HCT116 (cell line): ENCODE measurements around the gene AFAP1L1. TPM values are rescaled to one million over a fixed set of nuclear protein-coding genes. Genes with fewer than 3 reads are reported as not detected.

Experiments used
- ATAC-seq: fragments of 200-7000 bp; cut with Tn5 transposase; 2 replicates; pipeline ENCODE4 v1.9.1; 2020; ENCODE audit warnings: mild to moderate bottlenecking, moderate library complexity
- BruUV-seq: library from RNA; stranded (reverse); fragments of 400-500 nt; replicated peaks from 2 replicates; lab custom pipeline; 2021; lab: Mats Ljungman, UMichigan
- CTCF ChIA-PET: fragments of 300-600 bp; sonication (Branson Sonifier 250); formaldehyde crosslinking; loops from one replicate; lab custom pipeline; 2021; ENCODE audit warnings: antibody characterized with exemption; lab: Charles Lee
- POLR2A ChIA-PET: fragments of 300-600, 350-600 bp; sonication (Branson Sonifier 250); formaldehyde crosslinking; loops from one replicate; lab custom pipeline; 2021; ENCODE audit warnings: antibody characterized with exemption; lab: Charles Lee
- RAD21 ChIA-PET, 2 experiments: fragments of 300-600 bp; sonication (Branson Sonifier 250); formaldehyde crosslinking; loops; one replicate each; lab custom pipeline; 2023; ENCODE audit warnings: low total read pairs in 2 of 2; ENCODE audit not compliant: uncharacterized antibody in 2 of 2, unreplicated experiment in 2 of 2, low non-redundant PET in 1 of 2; lab: Charles Lee
- DNase-seq: peaks from one replicate; pipeline ENCODE4 v3.0.0-alpha.2; 2010; ENCODE audit warnings: low read depth, low spot score
- H2AFZ ChIP-seq: fragments of 200-600 bp; shearing (Covaris generic), sonication (generic); 2 replicates; pipeline ENCODE4 v1.6.1; 2017; ENCODE audit warnings: low read depth, mixed run types, mixed read lengths, antibody characterized with exemption, low read length; ENCODE audit not compliant: poor library complexity, severe bottlenecking
- H3K27ac ChIP-seq: 2 replicates; pipeline ENCODE4 v1.5.1; 2012; ENCODE audit warnings: low read depth, low read length
- H3K27me3 ChIP-seq: fragments of 200-600 bp; sonication (generic); 2 replicates; pipeline ENCODE4 v1.6.1; 2016; ENCODE audit warnings: mixed run types, low read length, mixed read lengths; ENCODE audit not compliant: insufficient read depth
- H3K36me3 ChIP-seq, 2 experiments: fragments of 200-500 bp in 1 of 2; fragments of 200-600 bp in 1 of 2; sonication (Bioruptor generic) in 1 of 2; sonication (generic) in 1 of 2; 2 replicates each; pipeline versions ENCODE4 v1.5.1 to v1.6.1; 2014 to 2016; ENCODE audit warnings: low read length in 2 of 2, inconsistent platforms in 1 of 2, mixed read lengths in 1 of 2, mixed run types in 1 of 2; ENCODE audit not compliant: insufficient read depth in 2 of 2, control insufficient read depth in 1 of 2
- H3K4me1 ChIP-seq, 2 experiments: fragments of 200-600 bp in 1 of 2; sonication (generic) in 1 of 2; 2 replicates each; pipeline versions ENCODE4 v1.5.1 to v1.6.1; 2012 to 2017; ENCODE audit warnings: low read length in 2 of 2, inconsistent platforms in 1 of 2, mild to moderate bottlenecking in 1 of 2, mixed read lengths in 1 of 2, mixed run types in 1 of 2, moderate library complexity in 1 of 2; ENCODE audit not compliant: insufficient read depth in 2 of 2, control insufficient read depth in 1 of 2
- H3K4me2 ChIP-seq: fragments of 200-600 bp; sonication (generic); 2 replicates; pipeline ENCODE4 v1.6.1; 2017; ENCODE audit warnings: mixed run types, low read length, mixed read lengths
- H3K4me3 ChIP-seq, 2 experiments: fragments of 200-600 bp in 1 of 2; sonication (generic) in 1 of 2; replicated peaks in 1 of 2; 2 replicates each; pipeline ENCODE4 v1.5.1; 2011 to 2016; ENCODE audit warnings: low read length in 2 of 2, control low read depth in 1 of 2, low read depth in 1 of 2, mild to moderate bottlenecking in 1 of 2, mixed read lengths in 1 of 2, mixed run types in 1 of 2
- H3K79me2 ChIP-seq: fragments of 200-600 bp; sonication (generic); 2 replicates; pipeline ENCODE4 v1.6.1; 2017; ENCODE audit warnings: mild to moderate bottlenecking, mixed run types, low read length, moderate library complexity, mixed read lengths; ENCODE audit not compliant: insufficient read depth
- H3K9ac ChIP-seq: fragments of 200-600 bp; sonication (generic); 2 replicates; pipeline ENCODE4 v1.6.1; 2016; ENCODE audit warnings: low read length, mixed read lengths
- H3K9me2 ChIP-seq: fragments of 200-600 bp; sonication (generic), shearing (Covaris generic); 2 replicates; pipeline ENCODE4 v1.6.1; 2017; ENCODE audit warnings: mixed run types, mild to moderate bottlenecking, moderate library complexity; ENCODE audit not compliant: insufficient read depth
- H3K9me3 ChIP-seq, 2 experiments: fragments of 200-500 bp in 1 of 2; fragments of 200-600 bp in 1 of 2; sonication (Bioruptor generic) in 1 of 2; sonication (generic) in 1 of 2; 2 replicates each; pipeline ENCODE4 v1.6.1; 2014 to 2017; ENCODE audit warnings: low read length in 2 of 2, mixed read lengths in 2 of 2, inconsistent platforms in 1 of 2, low read depth in 1 of 2, mild to moderate bottlenecking in 1 of 2, mixed run types in 1 of 2, moderate library complexity in 1 of 2; ENCODE audit not compliant: control insufficient read depth in 1 of 2, insufficient read depth in 1 of 2
- H4K20me1 ChIP-seq: fragments of 200-600 bp; sonication (generic), shearing (Covaris generic); 2 replicates; pipeline ENCODE4 v1.6.1; 2017; ENCODE audit warnings: mixed run types, mild to moderate bottlenecking, moderate library complexity; ENCODE audit not compliant: insufficient read depth
- CBX3 ChIP-seq: IDR thresholded peaks from 2 replicates; pipeline ENCODE4 v1.6.1; 2012; ENCODE audit warnings: low read depth
- EGR1 ChIP-seq: IDR thresholded peaks from 2 replicates; pipeline ENCODE4 v1.6.1; 2012; ENCODE audit warnings: low read depth
- EZH2phosphoT487 ChIP-seq: fragments of 200-600 bp; IDR thresholded peaks from 2 replicates; pipeline ENCODE4 v1.6.1; 2018; ENCODE audit warnings: antibody characterized with exemption, borderline replicate concordance
- FOSL1 ChIP-seq: IDR thresholded peaks from 2 replicates; pipeline ENCODE4 v1.6.1; 2012; ENCODE audit warnings: low read depth
- MAX ChIP-seq: IDR thresholded peaks from 2 replicates; pipeline ENCODE4 v1.6.1; 2012
- POLR2A ChIP-seq: IDR thresholded peaks from 2 replicates; pipeline ENCODE4 v1.7.0; 2011; ENCODE audit warnings: borderline replicate concordance; ENCODE audit not compliant: insufficient read depth, insufficient read length; ENCODE audit errors: extremely low read depth
- POLR2AphosphoS5 ChIP-seq: IDR thresholded peaks from 2 replicates; pipeline ENCODE4 v1.6.1; 2011; ENCODE audit warnings: mild to moderate bottlenecking, low read depth, low read length, moderate library complexity
- RAD21 ChIP-seq: IDR thresholded peaks from 2 replicates; pipeline ENCODE4 v1.6.1; 2012; ENCODE audit warnings: low read depth, mild to moderate bottlenecking
- SRF ChIP-seq: IDR thresholded peaks from 2 replicates; pipeline ENCODE4 v1.6.1; 2012; ENCODE audit warnings: low read depth
- TCF7L2 ChIP-seq: IDR thresholded peaks from 2 replicates; pipeline ENCODE4 v1.7.0; 2011; ENCODE audit warnings: borderline replicate concordance, inconsistent platforms; ENCODE audit not compliant: insufficient read depth, insufficient read length; ENCODE audit errors: extremely low read depth
- ZBTB33 ChIP-seq: IDR thresholded peaks from 2 replicates; pipeline ENCODE4 v1.6.1; 2011; ENCODE audit warnings: mild to moderate bottlenecking, low read length, moderate library complexity; ENCODE audit not compliant: insufficient replicate concordance; ENCODE audit errors: extremely low read depth
- intact Hi-C: fragments of 100-400 bp; cut with micrococcal nuclease; formaldehyde crosslinking; loops from 2 replicates; pipeline ENCODE4 v1.10.0; 2022
- total RNA-seq: library from RNA; stranded (reverse); gene quantifications from one replicate; pipeline ENCODE4 v1.2.1, GENCODE V29; 2021; ENCODE audit not compliant: unreplicated experiment
- TF ChIP-seq, protein P1 (sequence below), 3 experiments: fragments of 200-600 bp in 1 of 3; sonication (generic) in 1 of 3; IDR thresholded peaks in 2 of 3; conservative IDR thresholded peaks in 1 of 3; 2 replicates each; pipeline ENCODE4 v1.5.1; 2012 to 2017; ENCODE audit warnings: low read depth in 2 of 3, low read length in 2 of 3, antibody characterized with exemption in 1 of 3, borderline replicate concordance in 1 of 3, control low read depth in 1 of 3, mild to moderate bottlenecking in 1 of 3, mixed read lengths in 1 of 3, mixed run types in 1 of 3, moderate library complexity in 1 of 3; ENCODE audit not compliant: insufficient read depth in 1 of 3

Gene AFAP1L1
- total RNA-seq, 1 experiment from 2014 or later: 4.3 TPM

- TF ChIP-seq EGR1: no peak
- TF ChIP-seq, protein P1, sequence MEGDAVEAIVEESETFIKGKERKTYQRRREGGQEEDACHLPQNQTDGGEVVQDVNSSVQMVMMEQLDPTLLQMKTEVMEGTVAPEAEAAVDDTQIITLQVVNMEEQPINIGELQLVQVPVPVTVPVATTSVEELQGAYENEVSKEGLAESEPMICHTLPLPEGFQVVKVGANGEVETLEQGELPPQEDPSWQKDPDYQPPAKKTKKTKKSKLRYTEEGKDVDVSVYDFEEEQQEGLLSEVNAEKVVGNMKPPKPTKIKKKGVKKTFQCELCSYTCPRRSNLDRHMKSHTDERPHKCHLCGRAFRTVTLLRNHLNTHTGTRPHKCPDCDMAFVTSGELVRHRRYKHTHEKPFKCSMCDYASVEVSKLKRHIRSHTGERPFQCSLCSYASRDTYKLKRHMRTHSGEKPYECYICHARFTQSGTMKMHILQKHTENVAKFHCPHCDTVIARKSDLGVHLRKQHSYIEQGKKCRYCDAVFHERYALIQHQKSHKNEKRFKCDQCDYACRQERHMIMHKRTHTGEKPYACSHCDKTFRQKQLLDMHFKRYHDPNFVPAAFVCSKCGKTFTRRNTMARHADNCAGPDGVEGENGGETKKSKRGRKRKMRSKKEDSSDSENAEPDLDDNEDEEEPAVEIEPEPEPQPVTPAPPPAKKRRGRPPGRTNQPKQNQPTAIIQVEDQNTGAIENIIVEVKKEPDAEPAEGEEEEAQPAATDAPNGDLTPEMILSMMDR (IDR thresholded peaks at IDR 0.05 in 2 of 3, conservative IDR thresholded peaks at IDR 0.05 in 1 of 3; ENCODE audit: borderline replicate concordance in 1 of 3, insufficient read depth in 1 of 3, low read depth in 2 of 3, low read length in 2 of 3): no peak
- no peak for TF ChIP-seq FOSL1
- no peak for TF ChIP-seq CBX3
- no peak for TF ChIP-seq SRF
- no peak for TF ChIP-seq RAD21
- TF ChIP-seq TCF7L2: no peak
- TF ChIP-seq MAX: no peak
- TF ChIP-seq POLR2A: no peak
- no peak for TF ChIP-seq POLR2AphosphoS5
These were observed 84.0 kb downstream of the AFAP1L1 start (continued) for GRCh38 chr5:149355688-149356087.

GRCh38 chr5:149356391-149356790 is 84.7 kb downstream of the AFAP1L1 start:
- H3K4me1 ChIP-seq: peaks cover 7 to 18% of the 10 kb centered on the region in 2 experiments; a peak in 3 of 4 replicates
- H3K27ac ChIP-seq: no peak overlapping the region
- peaks cover 24% of the 10 kb centered on the region for H3K79me2 ChIP-seq
- no peak for TF ChIP-seq EZH2phosphoT487
- no peak for TF ChIP-seq CBX3
- TF ChIP-seq ZBTB33: no peak
- no peaks in the 10 kb centered on the region for H3K9me2 ChIP-seq
- H3K36me3 ChIP-seq: peaks cover 21 to 25% of the 10 kb centered on the region in 2 experiments
- ATAC-seq (no peak), DNase-seq (no peak)
- no peaks in the 10 kb centered on the region for H3K9me3 ChIP-seq
- no peak overlapping the region for H2AFZ ChIP-seq
- peaks cover 4% of the 10 kb centered on the region; the same call in 1 of the 2 replicates for H4K20me1 ChIP-seq
- H3K27me3 ChIP-seq: no peaks in the 10 kb centered on the region
- CTCF ChIA-PET: interaction anchor here (0.7 to 4.2 kb wide), 2 partner anchors 10 to 11 kb away, joined by 4 to 38 read pairs; no protein-coding TSS in a partner anchor
- RAD21 ChIA-PET: no interaction called here
- intact Hi-C loops: no loop called here
- BruUV-seq: no TSS peak
- H3K4me2 ChIP-seq: no peak overlapping the region
- no peak overlapping the region for H3K9ac ChIP-seq
- H3K4me3 ChIP-seq: no peak overlapping the region
- POLR2A ChIA-PET: no interaction called here
